Stimulated activated CD4-positive, alpha-beta T cell treated with anti-CD3 and anti-CD28 coated beads, TNF-alpha, amount 100 ng/mL, for 48 hours (primary cell): ENCODE results near the gene MAPK10.
"Not testable (repeated sequence)": the region's sequence is repeated elsewhere in the genome, so short reads cannot be mapped to it uniquely, and the experiment has no call there.

Experiments used
- DNase-seq, 3 donors: peaks; one replicate each; pipeline ENCODE4 v3.0.0-alpha.2; 2020; ENCODE audit warnings: low read depth in 3 of 3

MAPK10 gene

DNA sequence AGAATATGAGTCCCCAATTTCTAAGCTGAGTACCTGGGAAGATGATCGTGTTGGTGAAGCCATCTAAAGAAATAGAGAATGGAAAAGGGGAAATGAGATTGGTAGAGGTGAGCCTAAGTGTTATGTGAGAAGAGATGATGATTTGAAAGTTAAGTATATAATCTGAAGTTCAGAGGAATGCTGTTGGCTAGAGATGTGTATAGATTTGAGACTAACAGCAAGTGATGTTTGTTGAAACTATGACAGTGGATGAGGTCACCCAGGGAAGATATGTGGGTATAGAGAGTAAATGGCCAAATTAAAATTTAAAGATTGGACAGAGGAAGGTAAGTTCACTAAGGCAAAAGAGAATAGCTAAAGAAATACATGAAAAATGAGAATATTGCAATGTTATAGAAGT, 324.2 kb downstream of the MAPK10 start:
- no peak for DNase-seq

DNA sequence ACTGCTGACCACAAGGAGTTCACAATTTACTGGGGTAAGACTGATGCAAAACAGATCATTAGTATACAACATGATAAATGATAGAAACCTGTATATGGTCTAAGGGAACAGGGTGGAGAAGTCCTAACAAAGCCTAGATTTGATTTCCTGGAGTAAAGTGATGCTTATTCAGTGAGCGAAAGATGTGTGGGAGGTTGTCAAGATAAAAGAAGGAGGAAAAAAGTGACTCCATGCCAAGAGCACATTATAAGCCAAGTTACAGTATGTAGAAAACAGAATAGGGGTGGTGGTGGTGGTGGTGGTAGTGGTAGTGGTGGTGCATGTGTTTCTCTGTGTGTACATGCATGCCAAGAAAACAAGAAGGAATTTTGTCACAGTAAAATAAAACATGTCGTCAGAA, 325.2 kb downstream of the MAPK10 start:
- no peak for DNase-seq

DNA sequence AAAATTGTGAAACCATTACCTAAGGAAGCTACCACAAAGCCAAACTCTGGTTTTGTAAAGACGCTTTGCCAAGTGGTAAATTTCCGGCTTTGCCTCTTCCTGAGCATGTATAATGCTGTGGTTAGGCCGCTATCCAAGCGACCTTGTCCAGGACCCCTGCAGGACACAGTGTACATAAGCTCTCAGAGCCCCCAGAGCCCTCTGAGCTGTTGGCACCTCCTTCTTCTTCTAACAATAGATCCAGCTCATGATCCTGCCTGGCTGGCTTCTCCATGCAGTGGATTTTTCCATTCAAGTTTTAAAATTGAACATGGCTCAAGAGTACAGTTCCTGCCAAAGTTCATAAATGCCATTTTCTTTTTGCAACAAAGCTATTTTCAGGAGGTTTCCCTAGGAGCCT, 326.7 kb downstream of the MAPK10 start:
- DNase-seq, result no peak

DNA sequence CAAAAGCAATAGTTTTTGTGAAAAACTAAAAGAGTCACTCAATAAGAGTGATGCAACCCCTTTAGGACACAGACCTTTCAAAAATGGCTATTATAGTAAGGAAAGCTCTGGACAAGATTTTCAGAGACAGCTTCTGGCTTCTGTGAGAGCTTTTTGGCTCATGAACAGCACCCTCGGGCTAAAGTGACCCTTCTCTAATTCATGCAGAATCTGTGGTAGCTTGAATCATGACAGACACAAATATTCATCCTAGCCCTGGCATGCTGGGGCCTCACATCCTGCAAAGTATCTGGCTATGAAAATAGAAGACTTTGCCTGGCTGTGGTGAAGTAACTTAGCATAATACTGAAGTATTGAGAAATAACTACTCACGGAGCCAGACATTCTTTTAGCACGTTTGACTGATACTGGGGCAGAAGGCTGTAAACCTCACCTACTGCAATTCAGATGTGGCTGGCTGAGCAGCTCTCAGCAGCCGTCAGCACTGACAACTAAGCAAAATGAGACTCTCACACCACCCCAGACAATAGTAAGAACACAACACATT, 327.3 kb downstream of the MAPK10 start:
- DNase-seq, result no peak

DNA sequence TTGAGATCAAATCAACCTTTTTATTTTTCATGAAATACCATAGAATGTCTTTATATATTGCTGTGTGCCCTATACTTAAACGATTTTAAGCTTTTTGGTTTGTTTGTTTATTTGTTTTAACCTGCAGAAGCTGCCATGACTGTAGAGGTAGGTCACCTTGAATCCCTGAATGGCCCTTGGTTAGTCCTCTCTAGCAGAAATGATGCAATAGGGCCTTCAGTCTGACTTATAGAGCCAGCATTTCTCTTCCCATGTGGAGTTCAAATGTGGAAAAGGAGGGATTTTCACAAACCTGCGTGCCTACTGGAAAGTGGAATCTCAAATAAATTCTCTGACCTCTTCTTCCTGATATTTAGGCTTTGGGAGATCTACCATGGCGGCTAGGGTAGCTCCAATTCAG, 327.9 kb downstream of the MAPK10 start:
- no peak for DNase-seq

DNA sequence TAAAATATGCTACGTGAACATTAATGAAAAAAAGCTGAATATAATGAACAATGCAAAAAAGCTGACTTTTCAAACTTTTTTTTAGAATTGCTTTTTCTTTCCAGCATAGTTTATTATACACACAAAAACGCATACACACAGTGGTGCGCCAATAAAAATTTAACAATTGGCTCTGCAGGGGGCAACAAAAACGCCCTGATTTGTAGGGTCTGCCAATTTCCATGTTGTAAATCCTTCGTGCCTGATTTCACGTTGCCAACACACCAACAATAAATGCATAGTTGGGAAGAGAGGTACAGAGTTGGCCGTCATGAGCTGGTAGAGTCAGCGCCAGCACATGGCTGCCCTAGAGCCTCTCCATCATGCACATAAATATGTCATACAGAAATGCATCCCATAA, 333.1 kb downstream of the MAPK10 start:
- no peak for DNase-seq

DNA sequence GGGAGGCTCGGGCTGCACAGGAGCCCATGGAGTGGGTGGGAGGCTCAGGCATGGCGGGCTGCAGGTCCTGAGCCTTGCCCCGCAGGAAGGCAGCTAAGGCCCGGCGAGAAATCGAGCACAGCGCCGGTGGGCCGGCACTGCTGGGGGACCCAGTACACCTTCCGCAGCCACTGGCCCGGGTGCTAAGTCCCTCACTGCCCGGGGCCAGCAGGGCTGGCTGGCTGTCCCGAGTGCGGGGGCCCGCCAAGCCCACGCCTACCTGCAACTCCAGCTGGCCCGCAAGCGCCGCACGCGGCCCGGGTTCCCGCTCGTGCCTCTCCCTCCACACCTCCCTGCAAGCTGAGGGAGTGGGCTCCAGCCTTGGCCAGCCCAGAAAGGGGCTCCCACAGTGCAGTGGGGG, 338.2 kb downstream of the MAPK10 start:
- DNase-seq, result not testable (repeated sequence)

DNA sequence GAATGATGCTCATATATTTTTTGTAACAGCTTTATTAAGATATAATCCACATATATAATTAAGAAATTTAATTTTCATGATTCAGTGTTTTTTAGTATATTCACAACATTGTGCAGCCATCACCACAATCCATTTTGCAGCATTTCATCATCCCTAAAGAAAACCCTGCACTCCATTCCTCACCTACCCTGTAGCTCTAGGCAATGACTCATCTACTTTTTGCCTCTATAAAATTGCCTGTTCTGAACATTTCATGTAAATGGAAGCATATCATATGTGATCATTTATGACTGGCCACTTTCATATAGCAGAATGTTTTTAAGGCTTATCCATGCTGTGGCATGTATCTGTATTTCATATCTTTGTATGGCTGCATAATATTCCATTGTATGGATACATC, 339.9 kb downstream of the MAPK10 start:
- no peak for DNase-seq

DNA sequence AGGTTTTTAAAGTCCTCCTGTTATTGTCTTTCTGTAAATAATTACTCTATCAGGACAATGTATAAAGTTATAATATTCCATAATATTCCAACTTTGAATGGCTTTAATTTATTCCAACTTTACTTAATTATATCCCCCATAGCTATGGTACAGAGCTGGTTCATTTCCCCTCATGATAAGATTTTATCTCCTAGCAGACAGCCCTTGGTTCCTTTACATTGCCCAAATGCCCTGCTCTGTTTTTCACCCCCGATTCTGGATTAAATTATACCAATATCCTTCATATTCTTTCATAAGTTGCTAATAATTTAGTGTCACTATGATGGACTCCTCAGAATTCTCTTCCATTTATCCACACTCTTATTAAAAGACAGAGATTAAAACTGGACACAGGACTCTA, 340.5 kb downstream of the MAPK10 start:
- DNase-seq, result no peak

DNA sequence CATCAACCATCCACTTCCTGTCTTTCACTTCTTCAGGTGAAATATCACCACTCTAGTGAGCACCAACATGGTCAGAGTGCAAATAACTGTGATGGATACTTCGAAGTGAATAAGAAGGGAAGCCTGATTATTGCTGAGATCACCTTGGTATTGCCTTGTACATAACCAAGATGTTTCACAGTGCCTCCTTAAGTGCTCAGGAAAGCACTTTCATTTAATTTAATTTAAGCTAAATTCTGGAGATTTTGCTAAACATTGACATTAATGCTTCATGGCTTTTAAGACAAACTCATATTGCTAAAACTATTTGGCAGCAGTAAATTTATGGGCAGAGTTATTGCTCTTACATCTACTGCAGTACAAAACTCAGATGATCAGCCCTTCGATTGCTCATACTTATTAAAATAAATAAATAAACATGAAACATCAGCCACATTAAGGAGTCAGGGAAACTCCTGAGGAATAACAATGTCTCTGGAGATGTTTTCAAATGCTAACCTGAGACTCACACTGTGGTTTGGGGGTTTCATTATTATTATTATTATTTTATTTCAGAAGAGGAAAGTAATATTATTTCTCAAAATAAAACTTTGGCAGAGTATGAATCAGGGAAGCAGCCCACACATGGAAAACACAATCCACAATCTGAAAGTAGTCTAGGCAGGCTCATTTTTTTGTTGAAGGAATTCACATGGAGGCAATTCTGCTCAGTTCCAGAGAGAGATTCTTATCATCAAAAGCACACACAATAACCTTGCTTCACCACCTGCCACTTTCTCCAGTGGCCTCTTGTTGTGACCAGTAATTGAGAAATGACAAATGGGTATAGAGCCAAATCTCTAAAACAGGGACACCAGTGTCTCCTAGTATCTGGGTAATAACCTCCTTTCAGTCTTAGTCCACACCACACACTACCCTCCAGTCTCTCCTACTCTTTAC, 344.2 kb downstream of the MAPK10 start:
- no peak for DNase-seq

DNA sequence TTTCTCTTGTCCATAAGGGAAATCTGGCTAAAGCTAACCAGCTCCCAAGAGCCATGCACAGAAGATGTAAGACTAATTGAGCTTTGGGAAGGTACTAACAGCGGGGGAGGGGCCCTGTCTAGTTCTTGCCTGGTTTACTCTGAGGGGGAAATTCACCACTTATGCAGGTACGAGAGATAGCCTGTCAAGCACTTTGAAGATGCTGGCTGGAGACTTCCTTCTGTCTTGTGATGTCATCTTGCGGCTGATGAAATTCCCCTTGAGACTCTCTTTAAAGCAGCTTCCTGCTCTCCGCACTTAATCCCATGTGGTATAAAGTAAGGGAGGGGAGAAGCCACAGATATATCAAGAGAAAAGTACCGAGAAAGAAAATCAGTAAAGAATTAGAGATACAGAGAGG, 345.3 kb downstream of the MAPK10 start:
- DNase-seq, result no peak

DNA sequence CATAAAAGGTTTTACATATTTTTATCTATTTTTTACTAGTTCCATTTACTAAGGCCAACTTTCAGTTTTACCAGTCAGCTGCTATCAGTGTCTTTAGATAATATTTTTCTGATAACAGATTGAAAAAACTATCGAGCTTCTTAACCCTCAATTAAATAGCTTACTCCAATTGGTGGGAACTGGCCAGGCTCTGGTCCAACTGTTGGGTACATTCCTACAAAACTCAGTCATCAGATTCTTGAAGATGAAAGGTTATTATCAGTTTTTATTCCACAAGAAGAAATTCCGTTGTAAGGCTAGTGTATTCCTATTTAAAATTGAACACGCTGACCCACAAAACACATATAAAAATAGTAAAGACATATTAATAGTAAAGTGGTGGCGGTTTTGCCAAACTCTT, 346.2 kb downstream of the MAPK10 start:
- DNase-seq, result no peak

DNA sequence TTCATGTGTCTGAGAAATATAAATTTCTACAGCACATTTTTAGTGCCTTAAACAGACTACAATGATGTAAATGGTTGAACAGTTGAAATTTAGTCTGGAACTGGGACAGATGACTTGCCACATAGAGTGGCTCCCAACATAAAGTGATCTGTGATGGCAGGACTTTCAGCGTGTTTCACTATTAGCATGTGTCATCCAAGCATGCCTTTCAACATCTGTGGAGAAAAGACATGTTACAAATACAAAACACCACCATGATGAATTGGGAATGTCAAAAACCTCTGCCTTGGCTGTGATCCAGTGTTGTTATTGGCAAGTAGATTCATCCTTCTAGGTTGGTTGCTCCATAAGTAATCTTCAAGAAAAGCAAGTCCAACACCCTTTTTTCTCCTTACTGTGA, 348.7 kb downstream of the MAPK10 start:
- DNase-seq, result no peak

DNA sequence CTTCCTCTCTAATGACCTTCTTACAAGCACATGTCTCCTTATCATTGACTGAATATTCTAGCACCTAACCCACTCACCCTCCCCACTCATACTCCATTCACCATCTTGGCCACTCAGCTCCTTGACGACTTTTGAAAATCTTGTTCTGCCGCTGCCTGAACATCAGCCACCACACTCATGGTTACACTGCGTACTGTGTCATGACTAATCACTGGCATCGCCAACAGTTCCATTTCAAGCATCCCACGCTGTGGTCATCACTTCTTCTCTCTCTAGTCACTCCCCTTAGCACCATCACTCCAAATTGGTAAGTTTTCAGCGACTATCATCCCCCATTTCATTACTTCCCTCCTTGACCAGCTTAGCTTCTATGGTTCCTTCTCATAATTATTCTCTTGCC, 352.8 kb downstream of the MAPK10 start:
- no peak for DNase-seq

DNA sequence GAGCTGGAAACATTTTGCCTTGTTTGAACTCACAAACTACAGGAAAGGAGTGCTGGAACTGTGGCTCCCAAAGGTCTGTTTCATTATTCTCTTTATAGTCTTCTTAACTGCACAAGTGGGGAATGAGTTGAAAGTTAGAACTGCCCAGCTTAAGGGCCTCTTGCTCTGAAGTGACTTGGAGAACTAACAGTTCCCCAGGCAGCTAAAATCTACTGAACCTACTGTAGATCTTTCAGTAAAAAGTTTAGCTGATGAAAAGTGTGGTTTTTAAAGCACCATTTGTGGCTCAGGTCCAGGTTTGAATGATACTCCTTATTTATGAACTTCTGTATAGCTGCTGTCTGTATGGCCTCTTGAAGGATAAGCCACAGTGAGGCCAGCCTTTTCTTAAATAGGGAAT, 353.8 kb downstream of the MAPK10 start:
- DNase-seq, result no peak

DNA sequence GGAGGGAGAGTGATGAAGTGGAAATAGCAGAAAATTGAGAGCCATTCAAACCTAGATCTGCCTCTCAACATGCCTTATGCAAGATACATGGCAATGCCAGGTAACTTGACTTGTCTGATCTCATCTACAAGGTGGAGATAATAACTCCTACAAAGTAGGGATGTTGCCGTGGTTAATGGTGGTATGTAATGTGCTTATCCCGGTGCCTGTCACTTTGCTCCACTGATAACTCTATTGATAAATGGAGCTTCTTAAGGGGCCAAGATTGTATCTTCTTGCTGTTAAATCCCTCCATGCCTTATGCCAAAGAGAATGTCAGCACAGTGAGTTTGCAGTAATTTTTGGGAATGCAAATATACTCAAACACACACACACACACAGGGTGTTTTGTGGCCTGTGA, 355.8 kb downstream of the MAPK10 start:
- no peak for DNase-seq

DNA sequence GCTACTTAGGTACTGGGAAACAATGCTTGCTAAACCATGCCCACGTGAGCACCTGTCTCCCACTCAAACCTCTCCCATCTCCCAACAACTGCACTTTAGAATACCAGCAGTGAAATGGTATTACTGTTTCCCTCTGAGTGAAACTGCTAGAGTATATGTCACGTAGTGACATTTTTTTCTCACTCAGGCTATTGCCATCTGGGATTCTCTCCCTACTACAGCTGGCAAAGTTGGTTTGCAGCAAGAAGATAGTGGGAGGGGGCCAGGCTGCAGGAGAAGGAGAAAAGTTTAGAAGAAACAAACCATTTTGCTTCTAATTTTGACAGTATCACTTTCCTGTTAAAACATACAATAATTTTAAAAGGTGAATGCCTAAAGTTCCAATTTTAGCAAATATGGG, 358.3 kb downstream of the MAPK10 start:
- DNase-seq, result no peak

DNA sequence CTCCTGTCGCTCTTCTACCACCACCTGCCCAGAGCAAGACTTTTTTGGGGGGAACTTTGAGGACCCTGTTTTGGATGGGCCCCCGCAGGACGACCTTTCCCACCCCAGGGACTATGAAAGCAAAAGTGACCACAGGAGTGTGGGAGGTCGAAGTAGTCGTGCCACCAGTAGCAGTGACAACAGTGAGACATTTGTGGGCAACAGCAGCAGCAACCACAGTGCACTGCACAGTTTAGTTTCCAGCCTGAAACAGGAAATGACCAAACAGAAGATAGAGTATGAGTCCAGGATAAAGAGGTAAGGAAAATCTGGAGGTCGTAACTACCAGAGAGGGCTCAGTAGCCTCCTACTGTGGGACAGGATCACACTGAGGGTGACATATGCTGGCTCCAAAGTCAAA, 364.5 kb downstream of the MAPK10 start:
- DNase-seq, result no peak

DNA sequence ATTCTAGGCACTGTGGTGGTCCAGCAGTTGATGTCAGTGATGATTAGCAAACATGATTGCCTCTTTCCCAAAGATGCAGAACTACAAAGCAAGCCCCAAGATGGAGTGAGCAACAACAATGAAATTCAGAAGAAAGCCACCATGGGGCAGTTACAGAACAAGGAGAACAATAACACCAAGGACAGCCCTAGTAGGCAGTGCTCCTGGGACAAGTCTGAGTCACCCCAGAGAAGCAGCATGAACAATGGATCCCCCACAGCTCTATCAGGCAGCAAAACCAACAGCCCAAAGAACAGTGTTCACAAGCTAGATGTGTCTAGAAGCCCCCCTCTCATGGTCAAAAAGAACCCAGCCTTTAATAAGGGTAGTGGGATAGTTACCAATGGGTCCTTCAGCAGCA, 365.3 kb downstream of the MAPK10 start:
- DNase-seq, result no peak

DNA sequence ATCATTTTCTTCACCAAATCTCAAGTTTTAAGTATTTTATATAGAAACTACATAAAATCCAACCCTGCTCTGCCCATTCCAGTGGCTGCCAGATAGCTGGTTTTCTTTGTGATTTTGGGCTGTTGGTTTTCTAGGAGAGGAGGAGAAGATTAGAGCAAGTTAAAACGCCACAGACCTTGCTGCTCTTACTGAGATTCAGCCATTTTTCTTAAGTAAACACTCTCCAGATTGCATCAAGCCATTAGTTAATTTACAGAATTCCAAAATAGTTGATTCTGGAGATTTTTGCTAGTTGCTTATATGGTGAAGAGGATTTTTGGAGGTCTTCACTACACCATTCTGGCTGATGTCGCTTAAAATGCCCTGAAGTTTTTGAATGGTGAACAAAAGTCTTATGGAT, 366.2 kb downstream of the MAPK10 start:
- no peak for DNase-seq

DNA sequence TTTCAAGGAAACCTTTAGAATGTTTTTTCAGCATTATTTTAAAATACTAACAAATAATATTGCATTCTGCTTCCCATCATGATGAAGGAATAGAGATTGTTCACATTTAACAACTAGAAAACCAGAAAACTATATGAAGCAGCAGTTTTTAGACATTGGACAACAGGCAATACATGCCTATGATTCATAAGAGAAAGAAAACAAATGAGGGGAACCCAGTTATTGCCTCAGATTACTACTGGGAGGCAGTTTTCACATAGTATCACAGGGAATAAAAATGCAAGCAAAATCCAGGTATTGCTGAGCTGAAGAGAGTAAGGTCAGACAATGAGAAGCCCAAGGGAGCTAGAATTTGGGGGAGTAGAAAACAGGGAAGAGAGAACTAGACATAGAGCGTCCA, 373.6 kb downstream of the MAPK10 start:
- no peak for DNase-seq

DNA sequence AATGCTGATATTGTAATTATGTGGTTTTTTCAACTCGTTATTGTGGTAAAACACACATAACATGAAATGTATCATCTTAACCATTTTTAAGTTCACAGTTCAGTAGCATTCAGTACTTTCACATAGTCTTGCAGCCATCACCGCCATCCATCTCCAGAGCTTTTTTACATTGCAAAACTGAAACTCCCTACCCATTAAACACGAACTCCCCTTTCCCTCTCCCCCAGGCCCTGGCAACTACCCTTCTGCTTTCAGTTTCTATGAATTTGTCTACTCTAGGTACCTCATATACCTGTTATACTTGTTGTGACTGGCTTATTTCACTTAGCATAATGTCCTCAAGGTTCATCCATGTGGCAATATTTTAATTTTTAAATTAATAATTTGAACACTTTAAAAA, 380.6 kb downstream of the MAPK10 start:
- no peak for DNase-seq

DNA sequence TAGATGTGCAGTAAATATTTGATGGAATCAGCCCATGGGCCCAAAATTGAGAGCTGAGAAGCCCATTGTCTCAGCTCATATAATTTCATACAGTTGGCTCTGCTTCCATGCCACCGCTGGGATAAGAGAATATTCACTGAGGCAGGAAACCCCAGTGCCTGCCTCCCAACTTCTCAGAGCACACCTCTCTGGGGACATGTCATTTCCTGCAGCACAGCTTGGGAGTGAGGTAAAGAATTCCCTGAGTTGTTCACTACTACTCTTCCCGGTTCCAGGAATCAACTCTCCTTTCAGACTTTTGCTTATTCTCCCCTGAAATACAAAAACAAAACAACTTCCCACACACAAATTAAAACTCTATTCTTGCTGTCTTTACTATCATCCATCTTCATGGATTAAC, 389.3 kb downstream of the MAPK10 start:
- DNase-seq, result no peak
